Measurements from ENCODE around the gene CSF2RB.

CSF2RB gene

GRCh38 chr22:36913427-36914389, at the start of gene CSF2RB:
Gene CSF2RB (plus strand): TSS chr22:36913628. CDS start chr22:36922208, 8,580 bp downstream.
- DNase-seq (ENCODE audit: low read depth): no peak

GRCh38 chr22:36863979-36864378, 49.4 kb upstream of the CSF2RB start:
- DNase-seq (ENCODE audit: low read depth): no peak

GRCh38 chr22:36864454-36865215, 48.8 kb upstream of the CSF2RB start:
- no peak for DNase-seq (ENCODE audit: low read depth)

- DNase-seq (ENCODE audit: low read depth): no peak
These were observed 48.1 kb upstream of the CSF2RB start for GRCh38 chr22:36865346-36865745.

- DNase-seq (ENCODE audit: low read depth): no peak
These were observed 45.7 kb upstream of the CSF2RB start for GRCh38 chr22:36867695-36868094.

GRCh38 chr22:36868546-36869181, 44.8 kb upstream of the CSF2RB start:
- no peak for DNase-seq (ENCODE audit: low read depth)

- DNase-seq (ENCODE audit: low read depth): no peak
These were observed 43.2 kb upstream of the CSF2RB start for GRCh38 chr22:36870250-36870649.

GRCh38 chr22:36871669-36872081, 41.8 kb upstream of the CSF2RB start:
- no peak for DNase-seq (ENCODE audit: low read depth)

- DNase-seq (ENCODE audit: low read depth): no peak
These were observed 41.3 kb upstream of the CSF2RB start for GRCh38 chr22:36872084-36872483.

GRCh38 chr22:36872866-36873498, 40.4 kb upstream of the CSF2RB start:
- DNase-seq (ENCODE audit: low read depth): no peak

- no peak for DNase-seq (ENCODE audit: low read depth)
These were observed 39.7 kb upstream of the CSF2RB start for GRCh38 chr22:36873614-36874308.

GRCh38 chr22:36874309-36874696, 39.1 kb upstream of the CSF2RB start:
- no peak for DNase-seq (ENCODE audit: low read depth)

- DNase-seq (ENCODE audit: low read depth): no peak
These were observed 38.7 kb upstream of the CSF2RB start for GRCh38 chr22:36874736-36875135.

- no peak for DNase-seq (ENCODE audit: low read depth)
These were observed 37.7 kb upstream of the CSF2RB start for GRCh38 chr22:36875741-36876140.

GRCh38 chr22:36879775-36880174, 33.7 kb upstream of the CSF2RB start:
- no peak for DNase-seq (ENCODE audit: low read depth)

GRCh38 chr22:36881504-36882245, 31.8 kb upstream of the CSF2RB start:
- DNase-seq (ENCODE audit: low read depth): no peak

- DNase-seq (ENCODE audit: low read depth): no peak
These were observed 28.9 kb upstream of the CSF2RB start for GRCh38 chr22:36884349-36885158.

- DNase-seq (ENCODE audit: low read depth): no peak
These were observed 28.0 kb upstream of the CSF2RB start for GRCh38 chr22:36885474-36885873.

- DNase-seq (ENCODE audit: low read depth): no peak
These were observed 27.4 kb upstream of the CSF2RB start for GRCh38 chr22:36886016-36886415.

GRCh38 chr22:36887162-36887561, 26.3 kb upstream of the CSF2RB start:
- DNase-seq (ENCODE audit: low read depth): no peak

Measured in stimulated activated CD8-positive, alpha-beta memory T cell treated with anti-CD3 and anti-CD28 coated beads, Interleukin-12 subunit alpha, Interleukin-12 subunit beta, amount 100 ng/mL, for 4 hours (primary cell).